WI38 (cell line): ENCODE measurements around the gene ALKBH2.
"Not testable (repeated sequence)": the region's sequence is repeated elsewhere in the genome, so short reads cannot be mapped to it uniquely, and the experiment has no call there.

Experiments used
- H3K4me3 ChIP-seq: 2 replicates; pipeline ENCODE4 v1.5.1; 2011; ENCODE audit warnings: low read depth, mild to moderate bottlenecking, control low read depth, low read length
- TF ChIP-seq, protein P1 (sequence below): IDR thresholded peaks from 2 replicates; pipeline ENCODE4 v1.5.1; 2012; ENCODE audit warnings: low read depth, mild to moderate bottlenecking, control low read depth, low read length

ALKBH2 gene

DNA sequence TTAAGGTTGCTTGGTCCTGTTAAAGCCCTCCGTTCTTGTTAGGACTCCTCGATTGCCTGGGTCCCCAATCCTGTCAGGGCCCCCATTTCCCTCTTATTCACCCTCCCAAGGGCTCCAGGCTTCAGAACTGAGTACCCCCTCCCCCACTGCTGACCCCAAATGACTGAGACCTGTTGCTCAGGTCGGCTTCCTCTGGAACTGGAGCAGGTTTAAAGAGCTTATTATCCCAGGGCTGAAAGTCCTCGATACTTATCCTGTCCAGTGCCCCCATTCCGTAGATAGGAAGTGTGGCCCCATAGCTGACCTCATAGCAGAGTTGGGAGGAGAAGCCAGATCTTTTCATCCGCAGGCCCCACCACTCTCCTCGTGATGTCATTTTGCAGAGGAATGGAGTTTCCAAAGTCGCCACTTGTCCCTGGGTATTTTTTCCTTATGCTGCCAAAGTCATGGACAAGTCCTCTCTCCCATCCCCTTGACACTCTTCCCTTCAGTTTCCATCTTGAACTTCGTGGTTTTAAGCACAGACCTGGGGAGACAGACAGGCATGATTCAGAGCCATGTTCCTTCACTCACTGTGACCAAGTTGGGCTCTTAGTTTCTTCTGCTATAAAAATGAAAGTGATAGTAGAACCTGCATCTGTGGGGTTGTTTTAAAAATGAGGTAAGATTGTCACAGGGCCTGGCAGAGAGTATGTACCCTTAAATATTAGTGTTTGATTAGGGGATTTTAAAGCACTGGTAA lies 39.7 kb downstream of the ALKBH2 start:
- TF ChIP-seq, protein P1, sequence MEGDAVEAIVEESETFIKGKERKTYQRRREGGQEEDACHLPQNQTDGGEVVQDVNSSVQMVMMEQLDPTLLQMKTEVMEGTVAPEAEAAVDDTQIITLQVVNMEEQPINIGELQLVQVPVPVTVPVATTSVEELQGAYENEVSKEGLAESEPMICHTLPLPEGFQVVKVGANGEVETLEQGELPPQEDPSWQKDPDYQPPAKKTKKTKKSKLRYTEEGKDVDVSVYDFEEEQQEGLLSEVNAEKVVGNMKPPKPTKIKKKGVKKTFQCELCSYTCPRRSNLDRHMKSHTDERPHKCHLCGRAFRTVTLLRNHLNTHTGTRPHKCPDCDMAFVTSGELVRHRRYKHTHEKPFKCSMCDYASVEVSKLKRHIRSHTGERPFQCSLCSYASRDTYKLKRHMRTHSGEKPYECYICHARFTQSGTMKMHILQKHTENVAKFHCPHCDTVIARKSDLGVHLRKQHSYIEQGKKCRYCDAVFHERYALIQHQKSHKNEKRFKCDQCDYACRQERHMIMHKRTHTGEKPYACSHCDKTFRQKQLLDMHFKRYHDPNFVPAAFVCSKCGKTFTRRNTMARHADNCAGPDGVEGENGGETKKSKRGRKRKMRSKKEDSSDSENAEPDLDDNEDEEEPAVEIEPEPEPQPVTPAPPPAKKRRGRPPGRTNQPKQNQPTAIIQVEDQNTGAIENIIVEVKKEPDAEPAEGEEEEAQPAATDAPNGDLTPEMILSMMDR = no peak
- H3K4me3 ChIP-seq = peak overlapping the region; percentile 96

DNA sequence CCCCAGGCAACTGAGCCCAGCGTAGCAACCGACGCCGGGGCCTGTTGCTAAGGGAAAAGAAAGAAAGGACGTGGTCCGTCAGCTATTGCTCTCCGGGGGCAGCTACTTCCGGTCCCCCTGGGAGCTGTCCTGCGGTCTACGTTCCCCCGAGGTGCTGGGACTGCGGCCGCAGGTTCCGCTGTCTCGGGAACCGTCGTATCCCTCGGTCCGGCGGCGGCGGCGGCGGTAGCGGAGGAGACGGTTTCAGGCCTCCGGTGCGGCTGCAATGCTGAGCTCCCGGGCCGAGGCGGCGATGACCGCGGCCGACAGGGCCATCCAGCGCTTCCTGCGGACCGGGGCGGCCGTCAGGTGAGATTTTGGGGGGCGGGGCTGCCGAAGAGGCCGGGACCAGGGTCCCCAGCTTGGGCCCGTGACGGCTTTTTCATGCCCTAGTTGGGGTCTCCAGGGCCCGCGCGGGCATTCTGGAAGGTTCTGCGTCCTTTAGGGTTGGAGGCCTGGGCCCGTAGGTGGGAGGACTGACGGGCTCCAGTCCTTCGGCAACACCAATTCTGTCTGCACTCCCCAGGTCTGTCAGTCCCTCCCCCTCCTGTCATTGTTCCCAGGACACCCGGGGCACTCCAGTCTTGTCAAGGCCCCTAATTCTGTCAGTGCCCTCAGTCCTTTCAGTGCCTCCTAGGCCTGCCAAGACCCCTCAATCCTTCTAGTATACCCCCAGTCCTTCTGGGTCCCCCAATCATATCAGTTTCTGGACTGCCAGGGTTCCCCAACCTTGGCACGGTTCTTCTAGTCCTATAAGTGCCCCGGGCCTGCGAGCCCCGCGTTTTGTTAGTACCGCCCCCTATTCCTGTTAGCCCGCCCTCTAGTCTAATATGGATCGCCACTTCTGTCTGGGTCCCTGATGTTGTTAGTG lies 40.6 kb downstream of the ALKBH2 start, which contains the start of gene USP30:
Gene USP30, plus strand, starts transcription at position 163 of the 910 bp plus-strand sequence. Its CDS starts 103 bp downstream, at position 266.
- TF ChIP-seq, protein P1 = no peak
- H3K4me3 ChIP-seq = peak within 1 kb of the TSS; percentile 96

DNA sequence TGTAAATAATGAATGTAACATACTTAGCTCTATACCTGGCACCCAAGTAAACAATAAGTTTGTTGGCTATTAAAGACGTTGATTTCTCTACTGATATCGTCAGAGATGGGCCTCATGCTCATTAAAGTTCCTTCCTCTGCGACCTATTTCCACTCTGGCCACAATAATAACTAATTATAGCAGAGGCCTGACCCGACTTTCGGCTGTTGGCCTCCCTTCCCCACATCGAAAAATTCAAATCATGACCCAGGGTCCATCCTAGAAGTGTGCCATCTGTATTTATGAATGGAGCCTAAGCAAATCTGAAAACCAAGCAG lies 41.2 kb downstream of the ALKBH2 start:
- TF ChIP-seq, protein P1 = no peak
- peak overlapping the region; percentile 96 for H3K4me3 ChIP-seq

DNA sequence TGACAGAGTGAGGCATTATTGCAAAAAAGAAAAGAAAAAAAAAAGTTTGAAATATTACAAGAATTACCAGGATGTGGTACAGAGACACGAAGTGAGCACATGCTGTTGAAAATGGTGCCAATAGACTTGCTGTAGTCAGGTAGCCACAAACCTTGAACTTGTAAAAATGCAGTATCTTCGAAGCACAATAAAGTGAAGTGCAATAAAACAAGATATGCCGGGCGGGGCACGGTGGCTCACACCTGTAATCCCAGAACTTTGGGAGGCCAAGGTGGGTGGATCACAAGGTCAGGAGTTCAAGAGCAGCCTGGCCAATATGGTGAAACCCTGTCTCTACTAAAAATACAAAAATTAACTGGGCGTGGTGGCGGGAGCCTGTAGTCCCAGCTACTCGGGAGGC lies 43.5 kb downstream of the ALKBH2 start:
- not testable (repeated sequence) for H3K4me3 ChIP-seq

DNA sequence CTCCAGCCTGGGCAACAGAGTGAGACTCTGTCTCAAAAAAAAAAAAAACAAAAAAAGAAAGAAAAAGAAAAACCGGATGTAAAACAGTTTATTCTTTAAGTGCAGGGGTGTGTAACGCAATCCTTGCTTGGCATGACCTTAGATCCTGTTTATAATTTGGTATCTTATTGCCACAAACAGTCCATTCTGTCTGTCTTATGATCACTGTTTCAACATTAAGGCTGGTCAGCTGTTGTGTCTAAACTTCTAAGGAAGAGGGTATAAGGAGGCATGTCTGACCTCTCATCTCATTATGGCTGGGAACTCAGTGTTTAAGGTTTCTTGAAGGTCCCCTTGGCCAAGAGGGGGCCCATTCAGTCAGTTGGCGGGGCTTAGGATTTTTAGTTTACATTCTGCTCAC lies 44.6 kb downstream of the ALKBH2 start:
- not testable (repeated sequence) for H3K4me3 ChIP-seq

DNA sequence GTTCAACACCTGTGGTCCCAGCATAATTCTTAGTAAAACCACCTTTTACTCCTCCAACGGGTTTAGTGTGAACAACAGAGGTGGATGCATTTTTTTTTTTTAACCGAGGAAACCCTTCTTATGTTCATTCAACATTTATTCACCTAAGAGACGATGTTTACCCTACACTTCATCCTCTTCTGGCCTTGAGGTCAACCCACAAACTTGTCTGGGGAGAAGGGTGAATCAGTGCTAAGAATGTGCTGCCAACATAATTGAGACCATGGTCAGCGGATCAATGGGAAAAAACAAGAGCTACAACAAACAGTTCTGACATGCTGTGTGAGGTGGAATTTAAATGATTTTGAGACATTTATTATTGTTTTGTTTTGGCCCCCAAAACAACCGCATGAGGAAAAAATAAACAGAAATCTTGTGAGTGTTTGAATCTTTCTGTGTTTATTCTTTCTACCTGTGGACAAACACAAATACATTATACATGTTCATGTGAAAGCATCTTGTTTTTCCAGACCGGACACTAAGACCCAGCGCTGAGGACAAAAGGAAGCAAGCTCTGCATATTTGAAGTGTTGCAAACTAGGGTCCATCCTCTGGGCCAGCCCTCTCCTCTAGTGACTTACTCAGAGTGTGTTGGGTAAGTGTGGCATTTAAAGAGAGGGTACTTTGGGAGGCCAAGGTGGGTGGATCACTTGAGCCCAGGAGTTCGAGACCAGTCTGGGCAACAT lies 46.0 kb downstream of the ALKBH2 start:
- H3K4me3 ChIP-seq = no peak overlapping the region
- TF ChIP-seq, protein P1 = no peak

DNA sequence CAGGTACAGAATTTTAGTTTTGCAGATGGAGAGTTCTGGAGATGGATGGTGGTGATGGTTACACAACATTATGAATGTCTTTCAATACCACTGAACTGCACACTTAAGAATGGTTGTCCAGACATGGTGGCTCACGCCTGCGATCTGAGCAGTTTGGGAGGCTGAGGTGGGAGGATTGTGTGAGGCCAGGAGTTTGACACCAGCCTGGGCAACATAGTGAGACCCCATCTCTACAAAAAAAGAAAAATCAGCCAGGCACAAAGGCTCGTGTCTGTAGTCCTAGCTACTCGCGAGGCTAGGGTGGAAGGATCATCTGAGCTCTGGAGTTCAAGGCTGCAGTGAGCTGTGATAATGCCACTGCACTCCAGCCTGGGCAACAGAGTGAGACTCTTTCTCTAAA lies 49.0 kb downstream of the ALKBH2 start:
- no peak overlapping the region for H3K4me3 ChIP-seq
- TF ChIP-seq, protein P1 = no peak
